H1 (cell line): ENCODE measurements around the gene MGMT. TPM values are rescaled to one million over a fixed set of nuclear protein-coding genes. Genes with fewer than 3 reads are reported as not detected.
A peak's percentile ranks its signal among the peaks of the same experiment; 100 is the strongest.

ENCODE experiments used
- CTCF ChIA-PET: fragments of 300-600 bp; sonication (Branson Sonifier 250); formaldehyde crosslinking; loops from one replicate; lab custom pipeline; 2021; ENCODE audit not compliant: partially characterized antibody; lab: Charles Lee
- POLR2A ChIA-PET: fragments of 300-600 bp; sonication (Branson Sonifier 250); formaldehyde crosslinking; loops from one replicate; lab custom pipeline; 2021; ENCODE audit warnings: inconsistent platforms; ENCODE audit not compliant: partially characterized antibody; lab: Charles Lee
- DNase-seq, 2 experiments: peaks; one replicate each; pipeline versions ENCODE4 v3.0.0 to v3.0.0-alpha.2; 2010 to 2022; ENCODE audit warnings: low spot score in 2 of 2, low read depth in 1 of 2, mixed read lengths in 1 of 2
- FAIRE-seq: peaks from 2 replicates; lab custom pipeline; 2011; peaks lifted over from hg19 to GRCh38; lab: Jason Lieb, UNC
- H2AFZ ChIP-seq: 2 replicates; pipeline ENCODE4 v1.8.1; 2012; ENCODE audit warnings: low read length, inconsistent platforms
- H2AK5ac ChIP-seq: 2 replicates; pipeline ENCODE4 v1.6.1; 2013; ENCODE audit warnings: low read depth, low read length
- H2BK120ac ChIP-seq: replicated peaks from 2 replicates; pipeline ENCODE3; 2013; ENCODE audit warnings: low read depth, low read length, inconsistent platforms
- H2BK12ac ChIP-seq: 2 replicates; pipeline ENCODE4 v1.6.1; 2013; ENCODE audit warnings: low read depth, low read length
- H2BK15ac ChIP-seq: 2 replicates; pipeline ENCODE4 v1.6.1; 2013; ENCODE audit warnings: low read length
- H2BK20ac ChIP-seq: 2 replicates; pipeline ENCODE4 v1.6.1; 2013; ENCODE audit warnings: low read length
- H2BK5ac ChIP-seq: 2 replicates; pipeline ENCODE4 v1.6.1; 2013; ENCODE audit warnings: low read depth, low read length
- H3K14ac ChIP-seq: 2 replicates; pipeline ENCODE4 v1.6.1; 2013; ENCODE audit warnings: inconsistent platforms; ENCODE audit not compliant: insufficient read length
- H3K18ac ChIP-seq: 2 replicates; pipeline ENCODE4 v1.6.1; 2013; ENCODE audit warnings: low read length; ENCODE audit errors: extremely low read depth
- H3K23ac ChIP-seq: 2 replicates; pipeline ENCODE4 v1.6.1; 2013; ENCODE audit warnings: inconsistent platforms; ENCODE audit not compliant: insufficient read length
- H3K23me2 ChIP-seq: 2 replicates; pipeline ENCODE4 v1.6.1; 2013; ENCODE audit warnings: low read depth, low read length
- H3K27ac ChIP-seq: 2 replicates; pipeline ENCODE4 v1.6.1; 2011; ENCODE audit warnings: low read depth, low read length, inconsistent platforms
- H3K27me3 ChIP-seq, 4 experiments: replicated peaks in 1 of 4; 1 replicate in 1 of 4; 2 replicates in 3 of 4; pipeline versions ENCODE4 v1.6.1 to v1.8.1; 2011 to 2013; ENCODE audit warnings: low read length in 3 of 4, mild to moderate bottlenecking in 3 of 4, inconsistent platforms in 2 of 4, mixed read lengths in 2 of 4, moderate library complexity in 1 of 4; ENCODE audit not compliant: control insufficient read depth in 3 of 4, insufficient read depth in 3 of 4; ENCODE audit errors: extremely low read depth in 1 of 4
- H3K36me3 ChIP-seq, 4 experiments: 2 replicates each; pipeline versions ENCODE4 v1.6.1 to v1.8.1; 2011 to 2013; ENCODE audit warnings: mild to moderate bottlenecking in 4 of 4, low read length in 3 of 4, moderate library complexity in 2 of 4, control low read depth in 1 of 4, inconsistent platforms in 1 of 4; ENCODE audit not compliant: insufficient read depth in 4 of 4, control insufficient read depth in 2 of 4
- H3K4ac ChIP-seq: replicated peaks from 2 replicates; pipeline ENCODE3; 2013; ENCODE audit warnings: low read length, low read depth, mixed read lengths, inconsistent platforms; ENCODE audit not compliant: insufficient read length
- H3K4me1 ChIP-seq, 4 experiments: replicated peaks in 1 of 4; 1 replicate in 1 of 4; 2 replicates in 3 of 4; pipeline versions ENCODE4 v1.6.1 to v1.8.1; 2011 to 2013; ENCODE audit warnings: low read length in 3 of 4, inconsistent platforms in 2 of 4, mixed read lengths in 1 of 4; ENCODE audit not compliant: insufficient read depth in 4 of 4, control insufficient read depth in 3 of 4
- H3K4me2 ChIP-seq, 2 experiments: 2 replicates each; pipeline versions ENCODE4 v1.6.1 to v1.8.1; 2011 to 2013; ENCODE audit warnings: low read depth in 2 of 2, low read length in 2 of 2, control low read depth in 1 of 2, inconsistent platforms in 1 of 2, mild to moderate bottlenecking in 1 of 2; ENCODE audit not compliant: insufficient read depth in 1 of 2
- H3K4me3 ChIP-seq, 4 experiments: fragments of 200-600, 300-600 bp in 1 of 4; sonication (generic), shearing (Covaris generic), sonication (Bioruptor Twin) in 1 of 4; 2 replicates each; pipeline versions ENCODE4 v1.5.1 to v1.8.1; 2011 to 2016; ENCODE audit warnings: low read length in 4 of 4, low read depth in 3 of 4, control low read depth in 2 of 4, inconsistent platforms in 2 of 4, mild to moderate bottlenecking in 2 of 4, mixed read lengths in 1 of 4, moderate library complexity in 1 of 4; ENCODE audit not compliant: insufficient read depth in 2 of 4; ENCODE audit errors: extremely low read depth in 1 of 4
- H3K56ac ChIP-seq: replicated peaks from 2 replicates; pipeline ENCODE3; 2013; ENCODE audit warnings: low read depth, mild to moderate bottlenecking, mixed read lengths, low read length, inconsistent platforms; ENCODE audit not compliant: insufficient read length
- H3K79me1 ChIP-seq: 2 replicates; pipeline ENCODE4 v1.6.1; 2013; ENCODE audit warnings: low read depth, low read length, control low read depth
- H3K79me2 ChIP-seq, 2 experiments: 2 replicates each; pipeline versions ENCODE4 v1.6.1 to v1.8.1; 2012 to 2013; ENCODE audit warnings: low read length in 2 of 2, mild to moderate bottlenecking in 2 of 2, inconsistent platforms in 1 of 2; ENCODE audit not compliant: insufficient read depth in 2 of 2, control insufficient read depth in 1 of 2
- H3K9ac ChIP-seq, 4 experiments: replicated peaks in 1 of 4; 1 replicate in 1 of 4; 2 replicates in 3 of 4; pipeline versions ENCODE4 v1.6.1 to v1.8.1; 2011 to 2013; ENCODE audit warnings: low read depth in 3 of 4, low read length in 3 of 4, control low read depth in 2 of 4, mild to moderate bottlenecking in 2 of 4, moderate library complexity in 2 of 4, inconsistent platforms in 1 of 4; ENCODE audit errors: extremely low read depth in 1 of 4
- H3K9me3 ChIP-seq, 2 experiments: 2 replicates each; pipeline versions ENCODE4 v1.6.1 to v1.8.1; 2012 to 2013; ENCODE audit warnings: mild to moderate bottlenecking in 2 of 2, moderate library complexity in 2 of 2, control low read depth in 1 of 2, inconsistent platforms in 1 of 2, low read depth in 1 of 2, low read length in 1 of 2, mixed read lengths in 1 of 2; ENCODE audit not compliant: insufficient read depth in 2 of 2
- H4K20me1 ChIP-seq, 2 experiments: replicated peaks in 1 of 2; 2 replicates each; pipeline versions ENCODE3 to v1.8.1; 2011 to 2013; ENCODE audit warnings: inconsistent platforms in 2 of 2, low read length in 2 of 2, mild to moderate bottlenecking in 1 of 2; ENCODE audit not compliant: insufficient read depth in 2 of 2, control insufficient read depth in 1 of 2
- H4K5ac ChIP-seq: 2 replicates; pipeline ENCODE4 v1.6.1; 2013; ENCODE audit warnings: low read length, low read depth, mixed read lengths, inconsistent platforms; ENCODE audit not compliant: insufficient read length
- H4K8ac ChIP-seq: 2 replicates; pipeline ENCODE4 v1.8.0; 2013; ENCODE audit warnings: mild to moderate bottlenecking, moderate library complexity, low read length, inconsistent platforms; ENCODE audit not compliant: insufficient read depth; ENCODE audit errors: extremely low read depth
- H4K91ac ChIP-seq: replicated peaks from 2 replicates; pipeline ENCODE3; 2013; ENCODE audit warnings: low read length, mixed read lengths, inconsistent platforms; ENCODE audit not compliant: insufficient read length
- BCL11A ChIP-seq, 2 experiments: IDR thresholded peaks; one replicate each; pipeline ENCODE4 v1.6.1; 2011; ENCODE audit warnings: low read depth in 2 of 2, low read length in 2 of 2, mild to moderate bottlenecking in 2 of 2
- BRCA1 ChIP-seq: IDR thresholded peaks from 2 replicates; pipeline ENCODE4 v1.6.1; 2012; ENCODE audit warnings: low read depth, low read length, improper control_type of control experiment
- CBX8 ChIP-seq: fragments of 300-800, 300-1000 bp; sonication (generic); IDR thresholded peaks from 2 replicates; pipeline ENCODE4 v1.7.1; 2016; ENCODE audit warnings: low read depth, low read length, borderline replicate concordance
- GABPA ChIP-seq: IDR thresholded peaks from 2 replicates; pipeline ENCODE4 v1.6.1; 2011; ENCODE audit warnings: mild to moderate bottlenecking, low read length, moderate library complexity, borderline replicate concordance; ENCODE audit not compliant: insufficient read depth
- KDM5A ChIP-seq: fragments of 200-600 bp; IDR thresholded peaks from 2 replicates; pipeline ENCODE4 v1.7.1; 2012; ENCODE audit warnings: mild to moderate bottlenecking, low read length, inconsistent platforms, mixed read lengths
- NRF1 ChIP-seq: IDR thresholded peaks from 2 replicates; pipeline ENCODE4 v1.6.1; 2011; ENCODE audit warnings: mild to moderate bottlenecking, low read depth, low read length, improper control_type of control experiment
- PHF8 ChIP-seq: fragments of 200-600 bp; sonication (generic); conservative IDR thresholded peaks from 2 replicates; pipeline ENCODE4 v1.7.1; 2012; ENCODE audit warnings: low read depth, mild to moderate bottlenecking, inconsistent platforms, low read length, moderate library complexity
- RXRA ChIP-seq: IDR thresholded peaks from 2 replicates; pipeline ENCODE4 v1.6.1; 2011; ENCODE audit warnings: low read depth, mild to moderate bottlenecking, low read length, moderate library complexity; ENCODE audit not compliant: insufficient read depth
- SIX5 ChIP-seq: IDR thresholded peaks from 2 replicates; pipeline ENCODE4 v1.6.1; 2011; ENCODE audit warnings: mild to moderate bottlenecking, low read depth, low read length
- SP2 ChIP-seq: IDR thresholded peaks from 2 replicates; pipeline ENCODE4 v1.6.1; 2012; ENCODE audit warnings: mild to moderate bottlenecking, low read length, inconsistent platforms
- TAF1 ChIP-seq: IDR thresholded peaks from 2 replicates; pipeline ENCODE4 v1.6.1; 2011; ENCODE audit warnings: mild to moderate bottlenecking, low read depth, low read length
- TCF12 ChIP-seq: IDR thresholded peaks from 2 replicates; pipeline ENCODE4 v1.6.1; 2011; ENCODE audit warnings: low read depth, mild to moderate bottlenecking, low read length
- YY1 ChIP-seq: IDR thresholded peaks from 2 replicates; pipeline ENCODE4 v1.6.1; 2011; ENCODE audit warnings: low read depth, mild to moderate bottlenecking, low read length
- WGBS, 2 experiments: shearing (Covaris generic) in 1 of 2; methylation state at CpG; one replicate each; pipeline versions ENCODE4 v1.1.6 to v1.1.7; 2013 to 2015; ENCODE audit warnings: low lambda C conversion rate in 2 of 2, mixed read lengths in 2 of 2, inconsistent platforms in 1 of 2, low coverage in 1 of 2, missing lambda C conversion rate in 1 of 2; ENCODE audit not compliant: insufficient replicate concordance in 2 of 2, insufficient coverage in 1 of 2, insufficient read length in 1 of 2; ENCODE audit errors: extremely low coverage in 1 of 2, missing lambda C conversion rate in 1 of 2; 5-methylcytosine and 5-hydroxymethylcytosine counted together
- polyA plus RNA-seq, 7 experiments: library from polyadenylated mRNA; depleted of rRNA in 3 of 7; stranded (reverse) in 5 of 7; unstranded in 2 of 7; fragments of >200 nt in 5 of 7; fragments of 200-250 nt in 2 of 7; gene quantifications; 1 replicate in 5 of 7; 2 replicates in 1 of 7; 4 replicates in 1 of 7; pipeline versions ENCODE4 v1.2.1 to v1.2.3, GENCODE V29; 2011 to 2013; ENCODE audit warnings: missing spikeins in 2 of 7, mixed read lengths in 2 of 7
- total RNA-seq: library from RNA; stranded (reverse); fragmentation: NEBNext Ultra II Directional; extraction: Animal tissue kit (Norgen Biotek cat#: 25700); gene quantifications from 2 replicates; pipeline ENCODE4 v1.2.1, GENCODE V29; 2021
- TF ChIP-seq, protein P1 (sequence below): IDR thresholded peaks from 2 replicates; pipeline ENCODE4 v1.6.1; 2011; ENCODE audit warnings: low read length, improper control_type of control experiment

Gene MGMT
- total and polyA plus RNA-seq, 2 of the 8 experiments (the other 6 are each of a cell fraction or from before 2014, with no cell fraction given), result 9.9 to 10.7 TPM

DNA sequence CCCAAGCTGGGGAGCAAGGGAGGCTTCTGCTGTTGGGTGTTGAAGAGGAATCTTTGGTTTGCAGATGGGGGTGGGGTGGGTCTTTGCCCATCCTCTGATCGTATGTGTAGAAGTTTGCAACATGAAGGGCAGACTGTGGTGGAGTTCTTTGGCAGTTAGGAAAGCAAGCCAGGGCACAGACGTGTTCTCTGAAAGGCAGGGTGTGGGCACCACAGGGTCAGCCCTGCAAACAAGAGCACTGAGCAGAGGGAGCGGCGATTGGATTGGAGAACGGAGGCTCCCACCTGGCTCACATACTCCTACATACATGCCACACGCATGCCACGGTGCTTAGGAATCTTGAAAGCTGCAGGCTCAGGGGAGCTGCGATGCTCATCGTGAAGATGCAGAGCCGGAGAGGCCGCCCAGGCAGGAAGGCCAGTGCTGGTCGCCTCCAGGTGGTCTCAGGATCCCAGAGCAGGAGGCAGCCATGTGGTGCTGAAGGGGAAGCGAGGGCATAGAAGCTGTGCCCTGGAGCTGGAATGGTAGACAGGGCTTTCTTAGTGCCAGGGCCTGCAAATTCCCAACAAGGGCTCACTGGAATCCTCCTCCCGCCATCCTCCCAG is 149.0 kb downstream of the MGMT start:
- Histone ChIP-seq H3K56ac (no peak overlapping the region), H3K79me2 (no peaks in the 10 kb centered on the region)
- CTCF ChIA-PET, result no interaction called here
- TF ChIP-seq TAF1 (no peak), SIX5 (no peak), BCL11A (IDR thresholded peaks at IDR 0.05; ENCODE audit: low read depth in 2 of 2, low read length in 2 of 2) (no peak), PHF8 (no peak), CBX8 (no peak), BRCA1 (no peak), TCF12 (no peak), YY1 (no peak), KDM5A (no peak), GABPA (no peak), NRF1 (no peak), RXRA (no peak), SP2 (no peak)
- TF ChIP-seq, protein P1, sequence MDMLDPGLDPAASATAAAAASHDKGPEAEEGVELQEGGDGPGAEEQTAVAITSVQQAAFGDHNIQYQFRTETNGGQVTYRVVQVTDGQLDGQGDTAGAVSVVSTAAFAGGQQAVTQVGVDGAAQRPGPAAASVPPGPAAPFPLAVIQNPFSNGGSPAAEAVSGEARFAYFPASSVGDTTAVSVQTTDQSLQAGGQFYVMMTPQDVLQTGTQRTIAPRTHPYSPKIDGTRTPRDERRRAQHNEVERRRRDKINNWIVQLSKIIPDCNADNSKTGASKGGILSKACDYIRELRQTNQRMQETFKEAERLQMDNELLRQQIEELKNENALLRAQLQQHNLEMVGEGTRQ, result no peak

More for the DNA sequence above, 149.0 kb downstream of the MGMT start:
- Histone ChIP-seq H3K4ac (no peak overlapping the region), H2BK12ac (no peak overlapping the region), H2BK15ac (no peak overlapping the region), H3K18ac (no peak overlapping the region), H3K27me3 (no peaks in the 10 kb centered on the region), H3K4me1 (no peaks in the 10 kb centered on the region), H2BK5ac (no peak overlapping the region), H3K9ac (no peak overlapping the region), H4K20me1 (no peaks in the 10 kb centered on the region), H3K14ac (no peak overlapping the region), H2AK5ac (0 out of 2 replicates have a peak overlapping the region, but pooled peaks have one; percentile 53), H4K91ac (no peak overlapping the region), H2BK20ac (no peak overlapping the region), H3K4me2 (no peak overlapping the region), H3K23ac (no peak overlapping the region), H3K23me2 (no peaks in the 10 kb centered on the region), H4K5ac (no peak overlapping the region), H3K4me3 (no peak overlapping the region), H3K27ac (no peak overlapping the region), H2AFZ (no peak overlapping the region), H3K36me3 (no peaks in the 10 kb centered on the region), H2BK120ac (no peak overlapping the region), H3K9me3 (no peaks in the 10 kb centered on the region), H4K8ac (no peak overlapping the region), H3K79me1 (no peaks in the 10 kb centered on the region)
- DNase-seq, result no peak
- FAIRE-seq, result no peak
- WGBS, 2 experiments, result 90% methylated on average over 14 of the region's 14 CpGs; no CpG with 5 or more reads in 1 of the 2 experiments
- POLR2A ChIA-PET, result no interaction called here
